SK-N-MC (cell line): ENCODE data around the gene MAGI1.

Experiments
- EZH2 ChIP-seq: fragments of 200-600 bp; sonication (generic); IDR thresholded peaks from one replicate; pipeline ENCODE4 v1.6.1; 2017; ENCODE audit warnings: antibody characterized with exemption
- POLR2AphosphoS5 ChIP-seq: IDR thresholded peaks from 2 replicates; pipeline ENCODE4 v1.6.1; 2012; ENCODE audit warnings: mild to moderate bottlenecking, low read depth, low read length, borderline replicate concordance

DNA sequence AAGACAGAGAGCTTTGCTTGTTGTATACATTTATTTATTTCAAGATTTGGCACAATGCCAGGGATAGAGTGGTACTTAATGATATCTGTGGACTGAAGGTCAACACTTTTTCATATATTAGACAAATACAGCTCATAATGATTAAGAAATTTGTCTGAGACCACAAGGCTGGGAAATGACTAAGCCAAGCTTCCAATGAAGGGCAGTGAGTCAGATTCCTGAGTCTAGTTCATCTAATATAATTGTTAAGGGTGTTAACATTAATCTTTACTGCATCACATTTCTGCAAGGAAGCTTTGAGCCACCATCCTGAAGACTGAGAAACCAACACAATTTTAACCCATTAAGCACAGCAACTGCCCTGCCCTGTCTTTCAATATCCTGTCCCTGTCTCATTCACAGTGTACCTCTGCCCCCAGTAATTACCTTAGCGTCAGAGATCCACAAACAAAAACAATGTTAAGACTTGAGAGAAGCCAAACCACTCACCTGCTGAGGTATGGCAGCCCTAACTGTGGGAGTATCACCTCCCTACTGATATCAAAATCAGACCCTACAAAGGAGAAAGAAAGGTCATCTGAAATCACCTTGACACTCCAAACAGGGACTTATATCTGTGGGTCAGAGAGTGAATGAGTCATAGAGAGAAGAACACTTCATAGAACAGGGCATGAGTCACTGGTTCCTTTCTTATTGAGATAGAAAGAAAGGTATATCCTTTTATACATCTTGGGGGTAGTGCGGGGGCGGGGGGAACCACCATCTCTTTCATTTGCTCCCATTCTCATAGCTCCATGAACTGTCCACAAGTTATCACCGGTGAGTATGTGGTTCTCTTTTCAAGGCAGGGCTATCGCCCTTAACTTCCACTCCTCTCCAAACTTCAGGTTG lies 74.7 kb downstream of the MAGI1 start:
- TF ChIP-seq EZH2, result no peak
- no peak for TF ChIP-seq POLR2AphosphoS5
